Measurements from ENCODE around the gene GPR39. TPM values are rescaled to one million over a fixed set of nuclear protein-coding genes. Genes with fewer than 3 reads are reported as not detected.

The GPR39 gene
- total RNA-seq, 6 experiments from 2014 or later, result 2.2 to 3.0 (median 2.5) TPM

GRCh38 chr2:132636346-132636745, 219.7 kb downstream of the GPR39 start:
- Mint-ChIP-seq H3K4me1 (ENCODE audit: low read depth) (peaks cover 13% of the 10 kb centered on the region), H3K4me3 (no peak overlapping the region)

GRCh38 chr2:132638313-132639040, 221.9 kb downstream of the GPR39 start:
- Mint-ChIP-seq H3K27ac (no peak overlapping the region), H3K36me3 (ENCODE audit: low read depth) (no peaks in the 10 kb centered on the region), H3K4me1 (ENCODE audit: low read depth) (no peaks in the 10 kb centered on the region), H3K4me3 (no peak overlapping the region), H3K9me3 (no peaks in the 10 kb centered on the region), H3K27me3 (ENCODE audit: insufficient read depth) (no peaks in the 10 kb centered on the region)
- no peak for TF ChIP-seq CTCF (IDR thresholded peaks at IDR 0.05)
- DNase-seq, result no peak

More at GRCh38 chr2:132636346-132636745, 219.7 kb downstream of the GPR39 start:
- H3K27me3 Mint-ChIP-seq (ENCODE audit: insufficient read depth), result no peaks in the 10 kb centered on the region
- no peaks in the 10 kb centered on the region for H3K36me3 Mint-ChIP-seq (ENCODE audit: low read depth)
- H3K9me3 Mint-ChIP-seq, result no peaks in the 10 kb centered on the region
- DNase-seq, result no peak
- no peak overlapping the region for H3K27ac Mint-ChIP-seq
- no peak for TF ChIP-seq CTCF (IDR thresholded peaks at IDR 0.05)

- Mint-ChIP-seq H3K4me1 (ENCODE audit: low read depth) (no peaks in the 10 kb centered on the region), H3K4me3 (no peak overlapping the region), H3K9me3 (no peaks in the 10 kb centered on the region), H3K36me3 (ENCODE audit: low read depth) (no peaks in the 10 kb centered on the region), H3K27ac (no peak overlapping the region), H3K27me3 (ENCODE audit: insufficient read depth) (no peaks in the 10 kb centered on the region)
- no peak for TF ChIP-seq CTCF (IDR thresholded peaks at IDR 0.05)
- DNase-seq, result no peak
These were observed 223.5 kb downstream of the GPR39 start for GRCh38 chr2:132640116-132640515.

GRCh38 chr2:132641819-132642218, 225.2 kb downstream of the GPR39 start:
- H3K27ac Mint-ChIP-seq, result no peak overlapping the region
- H3K4me1 Mint-ChIP-seq (ENCODE audit: low read depth), result no peaks in the 10 kb centered on the region
- no peaks in the 10 kb centered on the region for H3K9me3 Mint-ChIP-seq
- H3K27me3 Mint-ChIP-seq (ENCODE audit: insufficient read depth), result no peaks in the 10 kb centered on the region
- TF ChIP-seq CTCF (IDR thresholded peaks at IDR 0.05), result no peak
- H3K4me3 Mint-ChIP-seq, result no peak overlapping the region
- H3K36me3 Mint-ChIP-seq (ENCODE audit: low read depth), result no peaks in the 10 kb centered on the region
- DNase-seq, result no peak

- TF ChIP-seq CTCF (IDR thresholded peaks at IDR 0.05), result no peak
These were observed 225.8 kb downstream of the GPR39 start for GRCh38 chr2:132642415-132642814.

More at GRCh38 chr2:132642415-132642814, 225.8 kb downstream of the GPR39 start:
- Mint-ChIP-seq H3K36me3 (ENCODE audit: low read depth) (no peaks in the 10 kb centered on the region), H3K27ac (no peak overlapping the region), H3K4me3 (no peak overlapping the region), H3K9me3 (no peaks in the 10 kb centered on the region), H3K27me3 (ENCODE audit: insufficient read depth) (no peaks in the 10 kb centered on the region), H3K4me1 (ENCODE audit: low read depth) (no peaks in the 10 kb centered on the region)
- DNase-seq, result no peak

Measured in HFFc6 (cell line).